Ectodermal cell (in vitro differentiated cells): ENCODE results near the gene KRTAP4-7. TPM values are rescaled to one million over a fixed set of nuclear protein-coding genes. Genes with fewer than 3 reads are reported as not detected.
"Not testable (repeated sequence)": the region's sequence is repeated elsewhere in the genome, so short reads cannot be mapped to it uniquely, and the experiment has no call there.

Experiments
- H3K27ac ChIP-seq: 2 replicates; pipeline ENCODE4 v1.7.0; 2013; ENCODE audit warnings: mild to moderate bottlenecking, low read depth, low read length; ENCODE audit not compliant: insufficient read depth, poor library complexity, severe bottlenecking
- H3K27me3 ChIP-seq: 2 replicates; pipeline ENCODE4 v1.7.0; 2013; ENCODE audit warnings: mild to moderate bottlenecking, low read length; ENCODE audit not compliant: insufficient read depth, control insufficient read depth, poor library complexity, severe bottlenecking
- H3K36me3 ChIP-seq: one replicate; pipeline ENCODE4 v1.7.0; 2013; ENCODE audit warnings: low read length; ENCODE audit not compliant: control insufficient read depth, insufficient read depth
- H3K4me1 ChIP-seq: one replicate; pipeline ENCODE4 v1.7.0; 2013; ENCODE audit warnings: low read length; ENCODE audit not compliant: control insufficient read depth, insufficient read depth
- H3K4me3 ChIP-seq: 2 replicates; pipeline ENCODE4 v1.7.0; 2013; ENCODE audit warnings: low read depth, low read length, control low read depth; ENCODE audit not compliant: insufficient read depth
- H3K9me3 ChIP-seq: 2 replicates; pipeline ENCODE4 v1.7.0; 2013; ENCODE audit warnings: mild to moderate bottlenecking, low read length, moderate library complexity; ENCODE audit not compliant: control insufficient read depth
- WGBS, 2 experiments: methylation state at CpG; one replicate each; pipeline ENCODE4 v1.1.7; 2013; ENCODE audit warnings: missing lambda C conversion rate in 2 of 2; 5-methylcytosine and 5-hydroxymethylcytosine counted together
- polyA plus RNA-seq, 4 experiments: library from polyadenylated mRNA; stranded (reverse); fragments of 50-300 nt; gene quantifications; one replicate each; pipeline ENCODE4 v1.2.3, GENCODE V29; 2013

The KRTAP4-7 gene
- not detected for polyA plus RNA-seq (2013, experiment 1 of 4)
- polyA plus RNA-seq (2013, experiment 2 of 4) = not detected
- not detected for polyA plus RNA-seq (2013, experiment 3 of 4)
- not detected for polyA plus RNA-seq (2013, experiment 4 of 4)

DNA sequence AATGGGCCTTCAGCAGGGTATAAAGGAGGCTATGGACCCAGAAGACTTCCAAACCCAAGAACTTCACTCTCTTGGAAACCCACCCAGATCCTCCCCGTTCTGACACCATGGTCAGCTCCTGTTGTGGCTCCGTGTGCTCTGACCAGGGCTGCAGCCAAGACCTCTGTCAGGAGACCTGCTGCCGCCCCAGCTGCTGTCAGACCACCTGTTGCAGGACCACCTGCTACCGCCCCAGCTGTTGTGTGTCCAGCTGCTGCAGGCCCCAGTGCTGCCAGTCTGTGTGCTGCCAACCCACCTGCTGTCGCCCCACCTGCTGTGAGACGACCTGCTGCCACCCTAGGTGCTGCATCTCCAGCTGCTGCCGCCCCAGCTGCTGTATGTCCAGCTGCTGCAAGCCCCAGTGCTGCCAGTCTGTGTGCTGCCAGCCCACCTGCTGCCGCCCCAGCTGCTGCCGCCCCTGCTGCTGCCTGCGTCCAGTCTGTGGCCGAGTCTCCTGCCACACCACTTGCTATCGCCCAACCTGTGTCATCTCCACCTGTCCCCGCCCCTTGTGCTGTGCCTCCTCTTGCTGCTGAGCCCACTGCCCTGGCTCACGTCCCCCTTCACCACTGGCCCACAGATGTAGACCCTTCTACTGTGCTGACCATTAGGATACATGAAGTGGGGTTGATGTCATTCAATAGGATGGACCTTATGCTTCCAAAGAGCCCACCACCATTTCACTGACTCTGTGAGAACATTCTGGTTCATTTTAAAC lies at the start of gene KRTAP4-7:
Gene KRTAP4-7, plus strand, starts transcription at position 51 of the 757 bp plus-strand sequence. Its CDS starts 57 bp downstream, at position 108.
- not testable (repeated sequence) for H3K27ac ChIP-seq, H3K27me3 ChIP-seq, H3K4me3 ChIP-seq, H3K9me3 ChIP-seq, H3K4me1 ChIP-seq, H3K36me3 ChIP-seq
- WGBS, 2 experiments = 92% methylated on average over 14 of the region's 14 CpGs

DNA sequence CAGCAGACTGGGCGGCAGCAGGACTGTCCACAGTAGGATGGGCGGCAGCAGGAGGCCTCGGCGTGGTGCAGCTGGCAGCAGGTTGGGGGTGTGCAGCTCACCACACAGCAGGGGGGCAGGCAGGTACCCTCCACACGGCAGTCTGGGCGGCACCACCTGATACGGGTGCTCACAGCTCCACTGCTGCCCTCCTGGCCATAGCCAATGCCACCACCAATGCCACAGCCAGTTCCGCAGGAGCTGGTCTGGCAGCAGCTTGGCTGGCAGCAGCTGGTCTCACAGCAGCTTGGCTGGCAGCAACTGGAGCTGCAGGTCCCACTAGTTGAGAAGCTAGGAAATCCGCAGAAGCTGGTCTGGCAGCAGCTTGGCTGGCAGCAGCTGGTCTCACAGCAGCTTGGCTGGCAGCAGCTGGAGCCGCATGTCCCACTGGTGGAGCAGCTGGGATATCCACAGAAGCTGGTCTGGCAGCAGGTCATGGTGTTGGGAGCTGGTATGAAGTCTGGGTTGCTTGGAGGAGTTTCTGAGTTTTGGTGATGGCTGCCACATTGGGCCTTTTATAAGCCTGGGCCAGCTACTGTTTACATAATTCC lies 49.5 kb upstream of the KRTAP4-7 start, which contains the start of gene KRTAP1-3:
Gene KRTAP1-3, minus strand, starts transcription at position 529 of the 590 bp plus-strand sequence. Its CDS starts 53 bp downstream, at position 476.
- not testable (repeated sequence) for H3K36me3 ChIP-seq, H3K4me3 ChIP-seq, H3K27ac ChIP-seq, H3K27me3 ChIP-seq, H3K4me1 ChIP-seq, H3K9me3 ChIP-seq
- WGBS, 2 experiments = 88 to 95% methylated on average over 10 of the region's 10 CpGs

DNA sequence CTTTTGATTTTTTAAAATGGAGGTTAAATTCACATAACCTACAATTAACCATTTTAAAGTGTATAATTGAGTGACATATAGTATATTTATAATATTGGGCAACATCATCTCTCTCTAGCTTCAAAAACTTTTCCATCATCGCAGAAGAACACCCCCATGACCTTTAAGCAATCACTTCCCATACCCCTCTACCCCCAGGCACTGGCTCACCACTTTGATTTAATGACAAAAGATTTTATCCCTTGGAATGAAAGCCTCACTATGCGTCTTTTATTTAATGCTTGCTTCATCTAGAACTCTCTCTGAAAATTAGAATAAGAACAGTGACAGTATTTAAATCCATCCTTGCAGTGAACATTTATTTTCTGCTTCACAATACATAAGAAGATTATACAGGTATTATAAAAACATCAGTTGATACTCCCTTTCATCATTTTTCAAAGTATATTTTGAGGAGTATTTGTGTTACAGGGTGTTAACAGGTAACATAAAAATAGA lies 46.0 kb upstream of the KRTAP4-7 start:
- 61 to 64% methylated on average over 2 of the region's 2 CpGs for WGBS, 2 experiments

DNA sequence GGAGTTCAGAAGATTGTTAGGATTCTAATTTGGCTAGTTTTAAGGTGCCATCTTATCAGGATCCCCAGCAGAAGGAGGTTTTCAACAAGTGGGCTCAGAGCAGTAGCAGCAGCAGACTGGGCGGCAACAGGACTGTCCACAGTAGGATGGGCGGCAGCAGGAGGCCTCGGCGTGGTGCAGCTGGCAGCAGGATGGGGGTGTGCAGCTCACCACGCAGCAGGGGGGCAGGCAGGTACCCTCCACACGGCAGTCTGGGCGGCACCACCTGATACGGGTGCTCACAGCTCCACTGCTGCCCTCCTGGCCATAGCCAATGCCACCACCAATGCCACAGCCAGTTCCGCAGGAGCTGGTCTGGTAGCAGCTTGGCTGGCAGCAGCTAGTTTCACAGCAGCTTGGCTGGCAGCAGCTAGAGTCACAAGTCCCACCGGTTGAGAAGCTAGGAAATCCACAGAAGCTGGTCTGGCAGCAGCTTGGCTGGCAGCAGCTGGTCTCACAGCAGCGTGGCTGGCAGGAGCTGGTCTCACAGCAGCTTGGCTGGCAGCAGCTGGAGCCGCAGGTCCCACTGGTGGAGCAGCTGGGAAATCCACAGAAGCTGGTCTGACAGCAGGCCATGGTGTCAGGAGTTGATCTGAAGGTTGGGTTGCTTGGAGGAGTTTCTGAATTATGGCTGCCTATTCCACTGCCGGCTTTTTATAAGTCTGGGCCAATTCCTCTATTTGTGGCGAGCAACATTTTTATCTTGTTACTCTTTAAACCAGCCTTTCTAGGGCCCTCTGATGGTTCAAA lies 43.0 kb upstream of the KRTAP4-7 start, which contains the start of gene KRTAP1-1:
Gene KRTAP1-1, minus strand, starts transcription at position 668 of the 789 bp plus-strand sequence. Its CDS starts 53 bp downstream, at position 615.
- H3K4me1 ChIP-seq, H3K27me3 ChIP-seq, H3K9me3 ChIP-seq, H3K36me3 ChIP-seq, H3K4me3 ChIP-seq, H3K27ac ChIP-seq: not testable (repeated sequence)
- WGBS, 2 experiments = 89 to 92% methylated on average over 13 to 14 of the region's 14 CpGs

More for the DNA sequence above, 46.0 kb upstream of the KRTAP4-7 start:
- no peak overlapping the region for H3K27ac ChIP-seq
- H3K4me1 ChIP-seq = peaks cover 3% of the 10 kb centered on the region
- no peaks in the 10 kb centered on the region for H3K36me3 ChIP-seq
- H3K4me3 ChIP-seq = no peak overlapping the region
- no peaks in the 10 kb centered on the region for H3K9me3 ChIP-seq
- H3K27me3 ChIP-seq = no peaks in the 10 kb centered on the region

DNA sequence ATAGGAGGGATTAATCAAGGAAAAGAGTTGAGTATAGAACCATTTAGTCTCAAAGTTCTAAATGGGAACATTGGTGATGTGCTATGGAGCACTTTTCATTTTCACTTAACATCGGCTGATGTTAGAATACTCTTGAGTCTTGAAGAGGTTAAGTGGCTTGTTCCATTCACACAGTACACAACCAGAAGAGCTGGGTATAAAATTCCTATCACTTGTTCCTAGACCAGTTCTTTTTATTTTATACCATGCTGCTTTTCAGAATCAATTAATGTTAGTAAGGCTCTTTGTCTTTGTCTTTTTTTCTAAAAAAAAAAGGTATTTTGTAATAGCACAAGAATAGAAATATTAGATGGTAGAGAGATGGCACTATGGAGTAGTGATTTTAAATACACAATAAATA lies 41.0 kb upstream of the KRTAP4-7 start:
- Histone ChIP-seq H3K4me1 (peaks cover 1% of the 10 kb centered on the region), H3K9me3 (no peaks in the 10 kb centered on the region), H3K27me3 (no peaks in the 10 kb centered on the region), H3K4me3 (no peak overlapping the region), H3K27ac (no peak overlapping the region), H3K36me3 (no peaks in the 10 kb centered on the region)
- 90 to 100% methylated on average over 1 of the region's 1 CpG for WGBS, 2 experiments

DNA sequence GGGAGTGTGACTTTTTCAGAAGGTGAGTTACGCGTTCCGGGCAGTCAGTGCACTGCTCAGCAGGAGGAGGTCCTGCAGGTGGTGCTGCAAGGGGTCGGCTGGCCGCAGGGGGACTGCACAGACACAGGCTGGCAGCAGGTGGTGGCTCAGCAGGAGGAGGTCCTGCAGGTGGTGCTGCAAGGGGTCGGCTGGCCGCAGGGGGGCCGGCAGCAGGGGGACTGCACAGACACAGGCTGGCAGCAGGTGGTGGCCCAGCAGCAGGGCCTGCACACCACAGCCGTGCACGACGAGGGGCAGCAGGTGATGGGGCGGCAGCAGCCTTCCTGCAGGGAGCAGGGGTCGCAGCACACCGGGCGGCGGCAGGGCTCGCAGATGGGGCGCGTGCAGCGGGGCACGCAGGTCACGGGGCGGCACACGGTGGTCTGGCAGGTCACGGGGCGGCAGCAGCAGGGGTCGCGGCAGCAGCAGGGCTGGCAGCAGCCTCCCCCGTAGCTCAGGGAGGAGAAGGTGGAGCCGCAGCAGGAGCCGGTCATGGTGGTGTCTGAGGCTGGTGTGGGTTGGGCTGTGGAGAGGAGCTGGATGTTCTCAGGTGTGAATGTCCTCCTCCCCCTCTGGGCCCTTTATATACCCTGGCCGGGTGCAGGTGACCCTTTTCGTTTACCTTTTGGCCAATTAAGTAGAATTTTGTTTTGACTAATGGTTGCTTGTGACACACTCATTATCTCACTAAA lies 37.0 kb upstream of the KRTAP4-7 start, which contains the start of gene KRTAP2-1:
Gene KRTAP2-1, minus strand, starts transcription at position 582 of the 731 bp plus-strand sequence. Its CDS starts 49 bp downstream, at position 533.
- H3K4me1 ChIP-seq, H3K9me3 ChIP-seq, H3K4me3 ChIP-seq, H3K27ac ChIP-seq, H3K27me3 ChIP-seq, H3K36me3 ChIP-seq: not testable (repeated sequence)
- 72 to 84% methylated on average over 5 to 9 of the region's 33 CpGs for WGBS, 2 experiments

DNA sequence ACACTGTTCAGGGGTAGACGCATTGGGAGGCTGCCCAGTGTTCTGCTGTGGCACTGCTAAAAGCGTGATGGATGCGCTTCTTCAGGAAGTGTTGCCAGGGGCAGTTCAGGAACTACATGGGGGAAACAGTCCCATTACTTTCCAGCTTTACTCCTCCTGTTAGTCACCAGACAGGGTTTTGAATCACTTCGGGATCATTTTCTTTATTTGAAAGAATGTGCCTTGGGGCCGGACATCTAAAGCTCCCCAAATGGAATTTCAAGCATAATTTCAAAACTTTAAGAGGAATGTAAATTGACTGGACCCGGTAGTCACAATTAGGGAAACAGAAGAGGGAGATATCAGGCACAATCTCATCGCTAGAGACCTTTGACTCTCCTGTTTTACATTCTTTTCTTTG lies 35.5 kb upstream of the KRTAP4-7 start:
- H3K27me3 ChIP-seq = no peaks in the 10 kb centered on the region
- no peak overlapping the region for H3K4me3 ChIP-seq
- no peaks in the 10 kb centered on the region for H3K36me3 ChIP-seq
- no peak overlapping the region for H3K27ac ChIP-seq
- WGBS, 2 experiments = 86 to 96% methylated on average over 7 of the region's 7 CpGs
- no peaks in the 10 kb centered on the region for H3K9me3 ChIP-seq
- no peaks in the 10 kb centered on the region for H3K4me1 ChIP-seq

DNA sequence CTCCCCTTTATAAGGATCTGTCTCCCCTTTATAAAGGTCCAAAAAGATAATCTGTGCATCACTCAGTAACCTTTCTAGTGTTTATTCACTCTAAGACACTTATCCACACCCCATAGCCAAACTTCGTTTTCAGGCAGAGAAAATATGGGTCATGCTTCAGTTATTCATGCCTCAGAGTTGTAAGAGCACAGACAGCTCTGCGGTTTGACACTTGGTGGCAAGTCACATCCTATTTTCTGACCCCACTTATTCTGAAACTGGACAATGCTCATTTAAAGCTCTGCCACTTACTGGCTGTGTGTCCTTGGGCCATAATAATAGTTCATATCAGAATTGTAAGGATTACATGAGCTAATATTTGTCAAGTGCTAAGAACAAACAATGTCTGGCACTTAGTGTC lies 34.8 kb upstream of the KRTAP4-7 start:
- H3K9me3 ChIP-seq = no peaks in the 10 kb centered on the region
- H3K4me1 ChIP-seq = no peaks in the 10 kb centered on the region
- H3K36me3 ChIP-seq = no peaks in the 10 kb centered on the region
- 85 to 87% methylated on average over 2 of the region's 2 CpGs for WGBS, 2 experiments
- no peak overlapping the region for H3K4me3 ChIP-seq
- H3K27me3 ChIP-seq = no peaks in the 10 kb centered on the region
- H3K27ac ChIP-seq = no peak overlapping the region

DNA sequence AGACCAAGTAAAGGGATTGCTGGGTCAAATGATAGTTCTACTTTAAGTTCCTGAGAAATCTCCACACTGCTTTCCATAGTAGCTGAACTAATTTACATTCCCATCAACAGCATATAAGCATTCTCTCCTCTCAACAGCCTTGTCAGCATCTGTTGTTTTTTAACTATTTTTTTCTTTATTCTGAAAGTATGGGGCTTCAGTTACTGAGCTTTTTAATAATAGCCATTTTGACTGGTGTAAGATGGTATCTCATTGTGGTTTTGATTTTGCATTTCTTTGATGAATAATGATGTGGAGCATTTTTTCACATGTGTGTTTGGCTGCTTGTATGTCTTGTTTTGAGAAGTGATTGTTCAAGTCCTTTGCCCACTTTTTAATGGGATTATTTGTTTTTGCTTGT lies 31.4 kb upstream of the KRTAP4-7 start:
- H3K9me3 ChIP-seq = no peaks in the 10 kb centered on the region
- no peak overlapping the region for H3K4me3 ChIP-seq
- no peaks in the 10 kb centered on the region for H3K27me3 ChIP-seq
- no peak overlapping the region for H3K27ac ChIP-seq
- H3K4me1 ChIP-seq = no peaks in the 10 kb centered on the region
- no peaks in the 10 kb centered on the region for H3K36me3 ChIP-seq
